Activated naive CD4-positive, alpha-beta T cell treated with anti-CD3 and anti-CD28 coated beads, Interleukin-2, amount 50 U/mL, for 72 hours (primary cell): ENCODE data around the gene INPP5A. TPM values are rescaled to one million over a fixed set of nuclear protein-coding genes. Genes with fewer than 3 reads are reported as not detected.

Experiments used
- ATAC-seq, 2 donors: fragments of 150-1000 bp; cut with Tn5 transposase; 2 replicates each; pipeline ENCODE4 v1.10.0; 2021; ENCODE audit warnings: mild to moderate bottlenecking in 2 of 2, moderate library complexity in 2 of 2
- DNase-seq, 2 donors: peaks; one replicate each; pipeline ENCODE4 v3.0.0; 2021 to 2022; ENCODE audit warnings: low spot score in 2 of 2
- H3K27ac Mint-ChIP-seq, 2 donors: one replicate each; pipeline ENCODE4 v1.8.0; 2022; ENCODE audit warnings: mild to moderate bottlenecking in 2 of 2, mixed read lengths in 2 of 2
- H3K36me3 Mint-ChIP-seq, 2 donors: one replicate each; pipeline ENCODE4 v1.8.0; 2022; ENCODE audit warnings: mixed read lengths in 2 of 2
- H3K9me3 Mint-ChIP-seq, 2 donors: one replicate each; pipeline ENCODE4 v1.8.0; 2022; ENCODE audit warnings: mixed read lengths in 2 of 2
- total RNA-seq, 2 donors: library from RNA; stranded (reverse); gene quantifications; one replicate each; pipeline ENCODE4 v1.2.3, GENCODE V29; 2022

INPP5A gene
- total RNA-seq, 2 donors from 2014 or later: 10.5 to 14.0 TPM

DNA sequence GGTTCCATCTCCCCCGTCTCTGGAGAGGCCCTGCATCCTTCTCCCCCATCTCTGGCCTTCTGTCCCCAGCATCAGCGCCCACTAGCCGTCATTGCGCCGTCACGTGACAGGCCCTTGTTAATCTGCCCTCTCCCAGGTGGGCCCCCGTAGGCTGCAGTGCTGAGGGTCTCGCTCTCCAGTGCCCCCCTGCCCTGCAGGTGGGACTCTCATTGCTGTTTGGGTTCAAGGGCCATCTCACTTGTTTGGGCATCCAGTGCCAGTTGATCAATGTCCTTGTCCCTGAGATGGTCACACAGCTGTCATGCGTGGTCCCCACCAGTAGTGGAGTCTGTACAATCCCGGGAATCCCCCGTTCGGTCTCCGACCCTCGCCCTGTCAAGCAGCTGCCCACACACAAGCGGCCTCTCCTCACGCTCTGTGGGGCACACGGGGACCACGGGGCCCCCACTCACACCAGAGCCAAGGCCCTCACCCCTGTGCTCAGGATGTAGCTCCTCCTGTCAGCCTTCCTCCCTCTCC is 114.0 kb downstream of the INPP5A start:
- Mint-ChIP-seq H3K27ac (no peak overlapping the region), H3K9me3 (no peaks in the 10 kb centered on the region), H3K36me3 (no peaks in the 10 kb centered on the region)
- DNase-seq (no peak), ATAC-seq (no peak)

DNA sequence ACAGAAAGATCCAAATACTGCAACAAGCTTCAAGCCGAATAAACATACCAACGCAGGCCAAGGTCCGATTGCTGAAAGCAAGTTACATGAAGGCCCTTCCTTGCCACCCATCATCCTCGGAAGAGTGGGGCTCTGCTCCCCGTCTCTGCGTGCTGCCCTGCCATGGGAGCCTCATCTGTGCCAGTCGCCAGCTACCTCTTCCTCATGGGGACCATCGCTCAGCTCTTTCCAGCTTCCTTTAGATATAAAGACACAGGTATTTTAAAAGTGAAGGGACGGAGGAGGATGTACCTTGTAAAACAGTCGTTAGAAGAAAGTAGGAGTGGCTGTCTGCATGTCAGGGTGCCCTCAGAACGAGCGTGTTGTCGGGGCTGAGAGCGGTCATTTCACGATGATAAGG is 114.9 kb downstream of the INPP5A start:
- Mint-ChIP-seq H3K27ac (peak overlapping the region in 1 of 2 donors; percentile 5), H3K9me3 (no peaks in the 10 kb centered on the region), H3K36me3 (no peaks in the 10 kb centered on the region)
- no peak for DNase-seq
- no peak for ATAC-seq

DNA sequence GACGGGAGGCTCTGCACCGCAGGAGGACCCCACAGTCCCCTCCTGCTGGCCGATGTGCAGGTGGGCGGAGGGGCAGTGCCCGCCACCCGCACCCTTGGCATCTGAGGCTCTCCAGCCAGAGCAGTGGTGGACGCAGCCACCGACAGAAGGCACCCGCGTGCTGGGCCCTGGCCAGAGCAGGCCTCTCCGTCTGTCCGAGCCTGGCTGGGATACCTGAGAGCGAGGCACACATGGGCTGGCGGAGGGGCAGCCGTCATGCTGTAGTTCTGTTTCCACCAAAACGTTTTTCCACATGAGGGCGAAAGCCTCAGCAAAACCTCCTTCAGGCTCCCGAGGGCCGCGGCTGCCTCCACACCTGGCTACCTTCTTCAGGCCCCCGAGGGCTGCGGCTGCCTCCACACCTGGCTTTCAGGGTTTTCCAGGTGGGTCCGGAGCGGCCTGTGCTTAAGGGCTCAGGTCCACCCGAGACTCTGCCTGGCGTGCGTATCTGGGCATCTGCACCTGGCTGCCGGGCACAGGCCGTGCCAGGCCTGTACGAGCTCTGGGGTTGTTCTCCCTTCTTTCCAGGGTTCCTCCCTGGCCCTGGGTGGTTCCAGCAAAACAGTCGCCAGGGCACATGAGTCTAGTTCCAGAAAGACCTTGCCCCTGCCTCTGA is 115.5 kb downstream of the INPP5A start:
- peak overlapping the region in 1 of 2 donors; percentile 5 for H3K27ac Mint-ChIP-seq
- DNase-seq (no peak), ATAC-seq (no peak)
- H3K9me3 Mint-ChIP-seq: no peaks in the 10 kb centered on the region
- H3K36me3 Mint-ChIP-seq: no peaks in the 10 kb centered on the region

DNA sequence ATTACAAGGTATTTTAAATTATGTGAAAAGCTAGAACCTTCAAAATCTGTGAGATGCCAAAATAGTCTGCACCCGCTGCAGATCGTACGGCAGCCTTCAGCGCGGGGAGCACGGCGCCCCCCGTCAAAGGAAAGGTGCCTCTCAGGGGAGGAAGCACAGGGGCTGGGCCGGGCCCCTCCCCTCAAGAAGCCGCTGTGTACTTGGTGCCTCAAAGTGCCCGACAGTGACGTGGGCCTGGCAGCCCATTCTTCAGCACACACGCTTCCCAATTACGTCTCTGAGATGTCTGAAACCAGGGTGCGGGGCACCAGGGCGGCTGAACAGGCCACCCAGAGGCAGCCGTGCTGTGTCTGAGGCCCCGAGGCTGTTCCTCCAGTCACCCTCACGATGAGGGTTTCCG is 116.1 kb downstream of the INPP5A start:
- no peaks in the 10 kb centered on the region for H3K36me3 Mint-ChIP-seq
- no peaks in the 10 kb centered on the region for H3K9me3 Mint-ChIP-seq
- DNase-seq (no peak), ATAC-seq (no peak)
- H3K27ac Mint-ChIP-seq: no peak overlapping the region

DNA sequence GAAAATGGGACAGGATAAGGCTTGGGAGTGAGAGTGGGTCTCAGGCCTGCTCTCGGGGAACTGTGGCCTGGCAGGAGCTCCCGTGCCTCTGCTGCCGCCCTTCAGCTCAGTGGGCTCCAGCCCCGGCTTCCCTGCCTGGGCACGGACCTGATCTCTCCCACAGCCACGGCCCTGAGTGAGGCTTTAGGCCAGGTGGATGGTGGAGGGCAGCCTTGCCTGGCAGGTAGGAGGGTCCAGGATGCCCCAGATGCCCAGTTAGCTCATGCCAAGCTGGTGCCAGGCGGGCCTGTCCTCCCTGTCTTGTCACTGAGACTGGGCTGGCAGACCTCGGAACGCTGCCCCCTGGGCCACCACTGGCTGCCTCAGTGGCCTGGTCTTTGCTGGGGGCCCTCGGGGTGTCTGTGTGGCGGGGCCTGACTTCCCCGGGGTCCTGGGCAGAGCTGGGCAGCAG is 116.6 kb downstream of the INPP5A start:
- Mint-ChIP-seq H3K9me3 (no peaks in the 10 kb centered on the region), H3K27ac (no peak overlapping the region), H3K36me3 (no peaks in the 10 kb centered on the region)
- ATAC-seq (no peak), DNase-seq (no peak)

DNA sequence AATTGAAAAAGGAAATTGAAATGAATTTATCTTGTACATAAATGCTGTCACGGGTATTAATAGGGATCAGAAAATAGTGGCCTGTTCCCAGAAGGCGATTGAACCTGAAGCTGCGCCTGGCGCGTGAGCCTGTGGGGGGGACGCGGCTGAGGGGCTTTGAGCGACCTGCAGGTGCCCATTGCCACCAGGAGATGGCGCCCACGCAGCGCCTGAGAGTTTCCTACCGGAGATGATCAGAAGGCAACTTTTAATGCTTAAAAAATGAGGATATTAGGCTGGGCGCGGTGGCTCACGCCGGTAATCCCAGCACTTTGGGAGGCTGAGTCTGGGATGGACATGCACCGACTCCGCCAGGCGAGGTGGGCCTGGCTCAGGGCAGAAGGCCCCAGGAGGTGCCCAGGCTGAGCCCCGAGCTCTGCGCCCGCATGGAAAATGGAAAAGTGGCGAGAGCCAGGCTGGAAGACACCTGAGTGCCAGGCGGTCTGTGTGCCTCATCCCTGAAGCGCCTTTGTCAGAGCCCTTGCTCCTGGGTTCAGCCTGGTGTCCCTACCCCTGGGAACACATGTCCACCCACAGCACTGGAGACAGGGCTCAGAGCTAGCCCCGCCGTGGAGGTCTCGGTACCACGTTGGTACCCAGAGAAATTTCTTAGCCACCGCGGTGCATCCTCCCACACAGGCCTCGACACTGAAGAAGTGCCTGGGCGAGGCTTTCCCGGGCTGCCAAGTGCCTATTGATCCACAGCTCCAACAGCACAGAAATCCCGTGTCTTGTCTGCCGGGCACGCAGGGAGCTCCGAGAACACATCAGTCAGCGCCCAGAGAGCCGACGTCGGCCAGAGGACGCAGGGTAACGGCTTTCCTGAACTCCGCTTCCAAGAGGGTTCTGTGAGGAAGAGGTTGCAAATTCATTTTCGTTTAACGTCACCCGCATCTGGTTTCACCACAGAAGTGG is 117.4 kb downstream of the INPP5A start:
- DNase-seq: peak in 1 of 2 donors; percentile 65
- no peak overlapping the region for H3K27ac Mint-ChIP-seq
- ATAC-seq: peak; percentile 50 to 65
- H3K9me3 Mint-ChIP-seq: no peaks in the 10 kb centered on the region
- no peaks in the 10 kb centered on the region for H3K36me3 Mint-ChIP-seq

DNA sequence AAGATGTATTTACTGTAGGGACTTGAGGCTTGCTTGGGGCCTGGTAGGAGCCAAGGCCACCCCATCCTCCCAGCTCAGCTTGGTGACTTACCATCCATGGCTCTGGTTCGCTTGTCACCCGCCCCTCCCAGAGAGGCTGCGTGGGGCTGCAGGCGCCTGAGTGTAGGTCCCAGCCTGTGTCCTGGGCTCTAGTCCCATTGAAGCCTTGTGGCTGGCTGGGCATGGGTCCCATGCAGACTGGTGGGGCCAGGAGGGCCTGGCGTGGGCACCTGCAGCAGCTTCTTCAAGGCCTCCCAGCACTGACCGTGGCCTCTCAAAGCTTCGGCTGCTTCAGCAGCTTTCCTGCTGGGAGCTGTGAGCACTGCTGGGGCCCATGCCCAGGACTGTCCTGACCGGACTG is 118.1 kb downstream of the INPP5A start:
- Mint-ChIP-seq H3K9me3 (no peaks in the 10 kb centered on the region), H3K36me3 (no peaks in the 10 kb centered on the region), H3K27ac (peak overlapping the region in 1 of 2 donors; percentile 50)
- DNase-seq: no peak
- no peak for ATAC-seq

DNA sequence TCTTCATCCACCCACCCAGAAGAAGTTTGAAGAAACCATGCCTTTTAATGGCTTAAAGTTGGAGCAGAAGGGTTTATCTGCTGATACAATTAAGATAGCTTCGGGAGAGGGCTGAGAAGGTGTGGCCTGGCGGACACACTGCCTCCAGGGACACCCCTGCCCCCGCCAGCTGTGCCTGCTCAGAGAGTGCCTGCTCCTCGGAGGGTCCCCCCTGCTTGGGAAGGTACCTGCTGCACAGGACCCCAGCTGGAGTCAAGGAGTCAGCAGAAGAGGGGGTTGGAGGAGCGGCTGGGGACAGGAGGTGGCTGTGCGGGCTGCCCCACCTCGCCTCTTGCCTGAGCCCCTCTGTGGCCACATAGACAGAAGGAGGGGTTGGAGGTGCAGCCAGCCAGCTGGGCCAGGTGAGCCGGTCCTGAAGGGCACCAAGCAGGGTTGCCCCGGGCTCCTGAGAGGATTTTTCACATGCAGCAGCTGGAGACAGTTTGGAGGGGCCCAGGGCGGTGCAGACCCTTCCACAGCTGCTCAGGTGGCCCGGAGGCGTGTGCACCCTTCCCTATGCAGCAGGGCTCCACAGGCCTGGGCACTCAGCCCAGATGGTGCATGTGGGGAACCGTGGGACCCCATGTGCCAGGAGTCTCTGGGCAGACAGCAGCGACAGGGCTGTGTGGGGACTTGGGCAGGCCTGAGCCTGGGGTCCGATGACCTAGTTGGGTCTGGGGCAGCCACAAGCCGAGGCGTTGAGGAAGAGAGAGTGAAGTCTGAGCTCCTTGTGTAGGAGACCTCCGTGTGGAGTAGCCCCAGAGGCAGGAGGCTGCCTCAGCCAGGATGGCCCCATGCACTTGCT is 118.9 kb downstream of the INPP5A start:
- ATAC-seq (no peak), DNase-seq (no peak)
- H3K36me3 Mint-ChIP-seq: no peaks in the 10 kb centered on the region
- peak overlapping the region in 1 of 2 donors; percentile 50 for H3K27ac Mint-ChIP-seq
- H3K9me3 Mint-ChIP-seq: no peaks in the 10 kb centered on the region

DNA sequence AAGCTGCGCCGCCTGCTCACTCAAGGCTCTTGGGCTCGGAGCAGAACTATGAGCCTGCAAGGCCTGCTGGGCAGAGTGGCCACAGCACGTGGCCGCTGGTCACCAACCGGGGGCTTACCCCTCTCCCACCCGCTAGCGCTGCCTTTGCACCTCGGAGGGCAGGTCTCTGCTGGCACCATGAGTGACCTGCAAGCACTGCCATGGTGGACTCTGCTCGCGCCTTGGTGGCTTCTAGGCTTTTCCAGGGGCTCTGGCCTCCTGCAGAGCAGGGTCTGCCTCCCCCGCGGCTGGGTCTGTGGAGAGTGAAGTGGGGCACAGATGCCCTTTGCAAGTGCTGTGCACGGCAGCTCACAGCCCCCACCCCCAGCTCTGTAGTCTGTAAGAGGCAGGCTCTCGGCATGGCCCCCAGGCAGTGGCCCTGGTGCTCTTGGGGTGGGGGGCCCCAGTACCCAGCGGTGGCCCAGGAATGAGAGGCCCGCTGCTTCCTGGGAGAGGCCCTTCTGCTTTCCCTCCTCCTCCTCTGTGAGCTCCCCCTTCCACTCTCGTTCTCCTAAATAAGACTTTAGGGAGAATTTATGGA is 119.6 kb downstream of the INPP5A start:
- H3K36me3 Mint-ChIP-seq: no peaks in the 10 kb centered on the region
- no peak for DNase-seq
- H3K27ac Mint-ChIP-seq: no peak overlapping the region

DNA sequence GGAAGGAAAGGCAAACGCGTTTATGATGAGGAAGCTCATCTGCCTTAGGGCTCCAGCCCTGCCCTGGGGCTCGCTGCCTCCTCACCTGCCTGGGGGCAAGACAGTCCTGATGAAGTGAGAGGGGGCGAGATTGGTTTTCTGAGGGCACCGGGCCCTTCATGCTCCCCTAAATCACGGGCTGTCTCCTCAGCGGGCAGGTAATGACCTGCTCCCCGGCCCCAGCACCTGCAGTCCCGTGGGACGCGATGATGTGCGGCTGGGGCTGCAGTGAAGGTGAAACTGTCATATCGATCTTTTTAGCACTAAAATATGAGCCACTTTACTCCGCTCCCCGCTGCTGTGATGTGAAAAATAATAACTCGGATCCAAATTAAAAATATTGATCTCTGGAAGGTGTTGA is 120.2 kb downstream of the INPP5A start:
- H3K27ac Mint-ChIP-seq: no peak overlapping the region
- no peaks in the 10 kb centered on the region for H3K36me3 Mint-ChIP-seq
- DNase-seq: no peak
- H3K9me3 Mint-ChIP-seq: no peaks in the 10 kb centered on the region
- no peak for ATAC-seq

More for the DNA sequence above, 119.6 kb downstream of the INPP5A start:
- H3K9me3 Mint-ChIP-seq: no peaks in the 10 kb centered on the region
- no peak for ATAC-seq

DNA sequence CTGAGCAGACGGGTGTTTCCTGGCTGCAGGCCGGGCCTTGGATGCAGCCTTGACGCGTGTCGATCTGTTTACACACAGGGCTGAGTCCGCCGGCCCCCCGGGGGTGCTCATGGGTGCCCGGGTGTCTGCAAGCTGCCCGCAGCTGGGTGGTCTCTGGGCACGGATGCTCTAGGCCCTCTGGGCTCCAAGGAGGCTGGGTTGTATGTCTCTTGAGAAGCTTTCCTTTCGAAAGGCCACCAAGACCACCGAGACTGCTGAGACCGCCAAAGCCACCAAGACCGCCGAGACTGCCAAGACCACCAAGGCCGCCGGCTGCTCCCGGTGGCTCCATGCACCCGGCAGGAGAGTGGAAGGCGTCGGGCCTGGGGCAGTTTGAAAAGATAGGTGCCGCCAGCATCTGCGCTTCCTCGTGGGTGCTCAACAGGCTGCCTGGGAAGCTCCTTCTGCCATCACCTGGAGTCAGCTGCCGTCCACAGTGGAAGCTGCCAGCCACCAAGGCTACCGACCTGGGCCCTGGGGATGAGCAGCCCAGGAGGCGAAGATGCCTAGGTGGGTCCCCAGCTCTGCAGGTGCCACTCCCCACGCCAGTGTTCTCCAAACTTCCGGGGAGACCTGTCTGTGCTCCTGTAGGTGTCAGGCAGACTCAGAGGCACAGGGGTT is 121.1 kb downstream of the INPP5A start:
- no peak overlapping the region for H3K27ac Mint-ChIP-seq
- H3K9me3 Mint-ChIP-seq: no peaks in the 10 kb centered on the region
- no peak for ATAC-seq
- no peaks in the 10 kb centered on the region for H3K36me3 Mint-ChIP-seq
- DNase-seq: no peak

DNA sequence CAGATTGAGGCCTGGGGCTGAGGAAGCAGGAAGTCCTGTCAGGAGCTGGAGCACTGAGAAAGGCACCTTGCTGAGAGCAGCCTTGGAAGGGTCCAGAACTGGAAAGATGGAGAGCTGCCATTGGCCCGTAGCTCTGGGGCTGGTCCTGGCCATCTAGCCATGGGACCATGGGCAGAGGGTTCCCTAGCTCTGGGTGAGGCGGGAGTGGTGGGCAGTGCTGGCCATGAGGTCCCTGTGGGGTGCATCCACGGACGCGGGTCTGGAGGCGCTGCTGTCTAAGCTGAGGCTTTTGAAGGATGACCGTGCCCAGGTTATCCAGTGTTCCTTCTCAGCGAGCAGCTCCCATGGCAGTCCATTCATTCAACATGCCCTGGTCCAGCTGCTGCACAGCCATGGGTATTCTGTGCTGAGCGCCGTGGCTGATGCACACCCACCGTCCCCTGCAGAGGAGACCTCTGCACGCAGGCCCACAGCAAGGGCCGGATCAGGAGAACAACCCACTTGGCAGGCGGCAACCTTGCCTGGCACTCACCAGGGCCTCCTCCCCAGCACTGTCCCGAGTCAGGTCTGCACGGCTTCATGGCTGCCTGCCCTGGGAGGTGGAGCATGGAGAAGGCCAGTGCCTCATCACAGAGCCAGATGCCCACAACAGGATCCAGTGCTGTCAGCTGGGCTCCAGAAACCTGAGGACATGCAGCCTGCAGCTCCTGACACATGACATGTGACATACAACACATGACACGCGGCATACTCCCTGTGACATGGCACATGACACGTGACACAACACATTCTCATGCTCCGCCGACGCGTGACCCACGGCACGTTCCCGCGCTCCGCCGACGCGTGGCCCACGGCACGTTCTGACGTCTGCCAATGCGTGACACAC is 121.9 kb downstream of the INPP5A start:
- DNase-seq (no peak), ATAC-seq (no peak)
- no peaks in the 10 kb centered on the region for H3K36me3 Mint-ChIP-seq
- no peak overlapping the region for H3K27ac Mint-ChIP-seq
- no peaks in the 10 kb centered on the region for H3K9me3 Mint-ChIP-seq

DNA sequence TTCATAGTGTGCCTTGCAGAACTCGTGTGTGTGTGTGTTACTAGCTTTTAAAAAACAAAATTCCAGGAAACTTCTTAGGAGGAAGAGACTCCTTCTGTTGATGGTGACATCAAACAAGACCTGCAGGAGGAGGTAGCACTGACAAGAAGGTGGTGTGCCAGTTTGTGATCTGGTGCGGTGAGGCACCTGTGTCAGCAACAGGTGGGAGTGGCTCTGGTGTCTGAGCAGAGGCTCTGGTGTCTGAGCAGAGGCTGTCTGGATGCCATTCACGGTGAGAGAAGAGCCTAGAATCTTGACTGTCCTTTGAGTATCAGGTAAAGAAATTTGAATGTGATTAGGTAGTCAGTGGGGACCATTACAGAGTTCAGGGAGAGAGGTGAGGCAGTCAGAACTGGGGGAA is 122.8 kb downstream of the INPP5A start:
- ATAC-seq: no peak
- H3K27ac Mint-ChIP-seq: peak overlapping the region in 1 of 2 donors; percentile 15

DNA sequence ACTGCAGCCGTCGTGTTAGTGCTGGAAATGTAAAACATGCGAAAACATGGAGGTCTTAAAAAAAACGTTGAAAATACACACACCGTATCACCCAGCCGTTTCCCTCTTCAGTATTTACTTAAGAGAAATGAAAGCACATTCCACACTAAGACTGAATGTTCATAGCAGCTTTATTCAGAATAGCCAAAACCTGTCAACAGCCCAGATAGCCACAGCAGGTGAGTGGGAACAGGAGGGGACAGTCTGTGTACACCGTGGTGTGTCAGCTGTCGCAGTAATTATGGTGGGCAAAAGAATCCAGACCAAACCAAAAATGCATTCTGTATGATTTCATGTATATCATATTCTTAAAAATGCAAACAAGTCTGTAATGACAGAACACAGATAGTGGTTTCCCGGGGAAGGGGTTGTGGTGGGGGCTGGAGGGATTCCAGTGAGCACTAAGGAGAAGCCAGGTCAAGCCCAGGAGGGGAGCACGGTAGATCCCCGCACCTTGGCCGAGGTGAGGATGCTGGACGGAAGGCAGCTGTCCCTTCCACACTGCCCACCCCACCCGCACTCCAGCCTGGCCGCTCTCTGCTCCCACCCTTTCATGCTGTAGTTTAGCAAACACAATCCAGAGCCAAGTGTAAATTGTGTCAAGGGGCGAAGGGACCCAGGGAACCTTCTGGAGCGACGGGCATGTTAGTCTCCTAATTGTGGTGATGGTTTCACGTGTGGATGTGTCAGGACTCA is 124.8 kb downstream of the INPP5A start:
- ATAC-seq (no peak), DNase-seq (no peak)
- Mint-ChIP-seq H3K9me3 (no peaks in the 10 kb centered on the region), H3K36me3 (no peaks in the 10 kb centered on the region), H3K27ac (peak overlapping the region in 1 of 2 donors; percentile 52)

More for the DNA sequence above, 122.8 kb downstream of the INPP5A start:
- Mint-ChIP-seq H3K36me3 (no peaks in the 10 kb centered on the region), H3K9me3 (no peaks in the 10 kb centered on the region)
- no peak for DNase-seq
